ENCODE data around the gene GAPVD1.
"Not testable (repeated sequence)": the region's sequence is repeated elsewhere in the genome, so short reads cannot be mapped to it uniquely, and the experiment has no call there.

Gene GAPVD1

GRCh38 chr9:125243792-125244260 lies 17.8 kb upstream of the GAPVD1 start:
- no peak for DNase-seq (ENCODE audit: low read depth in 2 of 3, low spot score in 2 of 3)

GRCh38 chr9:125246261-125246667 lies 15.4 kb upstream of the GAPVD1 start:
- DNase-seq (ENCODE audit: low read depth in 2 of 3, low spot score in 2 of 3): no peak

- no peak for DNase-seq (ENCODE audit: low read depth in 2 of 3, low spot score in 2 of 3)
Observed at GRCh38 chr9:125254231-125254630, 7.4 kb upstream of the GAPVD1 start.

- no peak for DNase-seq (ENCODE audit: low read depth in 2 of 3, low spot score in 2 of 3)
Observed at GRCh38 chr9:125255781-125256391, 5.7 kb upstream of the GAPVD1 start.

GRCh38 chr9:125258160-125258785 lies 3.4 kb upstream of the GAPVD1 start:
- no peak for DNase-seq (ENCODE audit: low read depth in 2 of 3, low spot score in 2 of 3)

DNA sequence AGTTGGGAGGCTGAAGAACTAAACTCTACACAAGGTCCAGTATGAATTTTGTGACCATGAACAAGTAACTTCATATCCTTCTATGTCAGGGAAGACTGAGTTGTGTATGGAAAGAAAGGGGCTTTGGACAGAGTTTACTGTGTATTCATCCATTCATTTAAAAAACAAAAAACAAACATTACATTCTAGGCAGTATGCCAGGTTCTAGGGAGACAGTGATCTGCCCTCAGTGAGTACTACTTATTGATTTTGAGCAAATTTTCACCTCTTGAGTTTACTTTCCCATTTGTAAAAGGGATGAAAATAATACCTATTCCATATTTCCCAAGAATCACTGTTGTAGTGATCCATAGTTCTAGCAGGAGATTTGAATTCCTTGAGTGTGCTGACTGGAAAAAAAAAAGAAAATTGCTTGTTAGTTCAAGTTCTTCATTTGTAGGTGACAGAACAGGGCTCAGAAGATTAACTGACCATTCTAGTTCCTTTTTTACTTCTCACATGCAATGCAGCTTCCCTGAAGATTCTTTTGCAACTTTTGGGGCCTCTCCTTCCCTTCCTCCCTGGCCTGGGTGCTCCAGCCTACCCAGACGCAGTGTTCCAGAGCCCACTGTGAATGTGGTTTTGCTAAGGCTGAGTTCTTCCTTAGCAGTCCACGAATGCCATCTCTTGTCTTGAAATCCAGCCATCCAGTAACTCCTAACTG lies 2.6 kb upstream of the GAPVD1 start:
- DNase-seq (ENCODE audit: low read depth in 2 of 3, low spot score in 2 of 3): no peak

GRCh38 chr9:125260561-125260960 lies 1.1 kb upstream of the GAPVD1 start:
- DNase-seq (ENCODE audit: low read depth in 2 of 3, low spot score in 2 of 3): no peak

- no peak for DNase-seq (ENCODE audit: low read depth in 2 of 3, low spot score in 2 of 3)
Observed at GRCh38 chr9:125262294-125262991, 817 bp downstream of the GAPVD1 start.

DNA sequence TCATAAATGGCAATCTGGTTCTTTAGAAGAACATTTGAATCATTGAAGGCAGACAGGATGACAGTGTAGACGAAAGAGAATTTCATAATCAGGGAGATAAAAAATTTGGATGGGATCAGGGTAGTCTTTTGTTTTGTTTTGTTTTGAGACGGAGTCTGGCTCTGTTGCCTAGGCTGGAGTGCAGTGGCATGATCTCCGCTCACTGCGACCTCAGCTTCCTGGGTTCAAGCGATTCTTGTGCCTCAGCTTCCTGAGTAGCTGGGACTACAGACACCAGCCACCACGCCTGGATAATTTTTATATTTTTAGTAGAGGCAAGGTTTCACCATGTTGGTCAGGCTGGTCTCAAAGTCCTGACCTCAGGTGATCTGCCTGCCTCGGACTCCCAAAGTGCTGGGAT lies 2.4 kb downstream of the GAPVD1 start:
- not testable (repeated sequence) for DNase-seq (ENCODE audit: low read depth in 2 of 3, low spot score in 2 of 3)

GRCh38 chr9:125268394-125269013 lies 6.9 kb downstream of the GAPVD1 start:
- DNase-seq (ENCODE audit: low read depth in 2 of 3, low spot score in 2 of 3): no peak

GRCh38 chr9:125269014-125269397 lies 7.4 kb downstream of the GAPVD1 start:
- DNase-seq (ENCODE audit: low read depth in 2 of 3, low spot score in 2 of 3): no peak

GRCh38 chr9:125271081-125271480 lies 9.5 kb downstream of the GAPVD1 start:
- DNase-seq (ENCODE audit: low read depth in 2 of 3, low spot score in 2 of 3): no peak

DNA sequence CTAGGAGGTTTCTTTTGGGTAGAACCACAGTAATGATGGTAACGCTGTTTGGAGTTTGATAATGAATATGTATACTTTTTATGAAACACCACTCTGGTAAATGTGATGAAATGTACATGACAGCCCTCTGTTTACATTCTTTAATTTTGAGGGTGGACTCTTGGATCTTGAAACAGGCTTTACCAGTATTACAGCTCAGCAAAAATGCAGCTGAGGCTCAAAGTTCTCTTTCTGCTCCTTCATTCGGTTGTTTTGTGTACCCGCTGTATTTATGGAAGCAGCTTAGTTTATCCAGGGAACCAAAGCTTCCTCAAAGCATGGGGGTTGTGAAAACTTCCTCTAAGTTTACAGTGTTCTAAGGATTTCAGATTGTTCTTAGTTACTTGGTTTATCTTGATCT lies 11.1 kb downstream of the GAPVD1 start:
- no peak for DNase-seq (ENCODE audit: low read depth in 2 of 3, low spot score in 2 of 3)

DNA sequence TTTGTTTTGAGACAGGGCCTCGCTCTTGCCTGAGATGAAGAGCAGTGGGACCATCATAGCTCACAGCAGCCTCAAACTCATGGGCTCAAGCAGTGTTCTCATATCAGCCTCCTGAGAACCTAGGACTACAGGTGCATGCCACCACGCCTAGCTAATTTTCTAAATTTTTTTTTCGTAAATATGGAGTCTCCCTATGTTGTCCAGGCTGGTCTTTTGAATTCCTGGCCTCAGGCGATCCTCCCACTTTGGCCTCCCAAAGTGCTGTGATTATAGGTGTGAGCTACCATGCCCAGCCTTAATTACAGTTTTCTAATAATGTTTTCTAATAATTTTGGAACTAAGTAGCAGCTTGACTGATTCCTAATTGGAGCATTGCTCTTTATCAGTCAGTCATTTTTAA lies 15.1 kb downstream of the GAPVD1 start:
- no peak for DNase-seq (ENCODE audit: low read depth in 2 of 3, low spot score in 2 of 3)

DNA sequence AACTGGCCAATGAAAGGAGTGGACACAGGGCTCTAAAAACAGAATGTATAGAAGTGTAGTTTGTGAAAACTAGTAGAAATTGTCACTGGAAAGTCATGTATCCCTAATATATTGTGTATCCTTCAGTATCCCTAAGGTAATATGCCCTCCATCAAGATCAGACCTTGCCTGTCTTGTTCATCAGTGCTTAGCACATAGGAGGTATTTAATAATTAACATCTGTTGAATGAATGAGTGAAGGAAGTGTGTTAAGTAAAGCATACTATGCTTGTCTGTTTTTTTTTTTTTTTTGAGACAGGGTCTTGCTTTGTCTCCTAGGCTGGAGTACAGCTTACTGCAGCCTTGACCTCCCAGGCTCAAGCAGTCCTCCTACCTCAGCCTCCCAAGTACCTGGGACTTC lies 15.8 kb downstream of the GAPVD1 start:
- no peak for DNase-seq (ENCODE audit: low read depth in 2 of 3, low spot score in 2 of 3)

DNA sequence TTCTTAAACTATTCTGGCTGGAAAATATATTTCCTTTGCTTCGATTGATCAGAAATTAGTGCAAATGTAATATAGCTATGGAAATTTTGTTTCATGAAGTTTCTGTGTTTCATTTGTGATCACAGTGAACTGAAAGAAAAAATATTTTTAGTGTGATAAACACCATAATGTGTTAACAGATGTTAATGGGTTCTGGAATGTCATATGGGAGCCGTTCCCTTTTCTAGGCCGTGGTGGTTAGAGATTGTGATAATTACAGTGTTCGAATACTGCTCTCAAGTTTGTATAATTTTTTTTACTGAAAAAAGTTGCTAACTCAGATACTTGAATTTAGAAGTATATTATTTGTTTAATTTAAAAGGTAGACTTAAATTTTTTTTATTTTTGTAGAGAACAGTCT lies 19.3 kb downstream of the GAPVD1 start:
- no peak for DNase-seq (ENCODE audit: low read depth in 2 of 3, low spot score in 2 of 3)

GRCh38 chr9:125284855-125285254 lies 23.2 kb downstream of the GAPVD1 start:
- no peak for DNase-seq (ENCODE audit: low read depth in 2 of 3, low spot score in 2 of 3)

GRCh38 chr9:125286935-125287433 lies 25.4 kb downstream of the GAPVD1 start:
- DNase-seq (ENCODE audit: low read depth in 2 of 3, low spot score in 2 of 3): not testable (repeated sequence)

GRCh38 chr9:125293134-125293533 lies 31.5 kb downstream of the GAPVD1 start:
- DNase-seq (ENCODE audit: low read depth in 2 of 3, low spot score in 2 of 3): no peak

DNA sequence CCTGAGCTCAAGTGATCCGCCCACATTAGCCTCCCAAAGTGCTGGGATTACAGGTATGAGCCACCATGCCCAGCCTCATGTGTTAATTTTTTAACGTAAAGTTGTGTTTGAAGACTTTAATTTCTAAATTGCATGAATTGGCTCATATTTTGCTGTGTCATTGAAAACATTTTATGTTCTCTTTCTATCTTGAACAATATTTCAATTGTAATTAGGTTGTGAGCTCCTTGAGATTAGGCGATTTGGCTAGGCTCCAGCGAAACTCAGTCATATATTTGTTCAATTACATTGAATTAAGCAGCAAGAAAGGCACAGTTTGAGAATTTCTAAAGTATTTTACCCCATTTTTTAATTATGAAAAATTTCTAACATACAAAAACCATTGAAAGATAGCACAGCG lies 34.0 kb downstream of the GAPVD1 start:
- no peak for DNase-seq (ENCODE audit: low read depth in 2 of 3, low spot score in 2 of 3)

GRCh38 chr9:125296843-125297372 lies 35.3 kb downstream of the GAPVD1 start:
- DNase-seq (ENCODE audit: low read depth in 2 of 3, low spot score in 2 of 3): no peak
